ENCODE measurements around the gene WDR81.

The WDR81 gene

GRCh38 chr17:1782171-1782567 is 57.7 kb downstream of the WDR81 start:
- no peak for DNase-seq (ENCODE audit: low spot score)

GRCh38 chr17:1783271-1783670 is 58.8 kb downstream of the WDR81 start:
- DNase-seq (ENCODE audit: low spot score) = no peak

GRCh38 chr17:1783834-1784611 is 59.5 kb downstream of the WDR81 start:
- peak; percentile 58 for DNase-seq (ENCODE audit: low spot score)

GRCh38 chr17:1785930-1786329 is 61.4 kb downstream of the WDR81 start:
- no peak for DNase-seq (ENCODE audit: low spot score)

GRCh38 chr17:1786708-1787107 is 62.2 kb downstream of the WDR81 start:
- DNase-seq (ENCODE audit: low spot score) = no peak

GRCh38 chr17:1787301-1787902 is 62.9 kb downstream of the WDR81 start:
- peak; percentile 93 for DNase-seq (ENCODE audit: low spot score)
